K562 (cell line): ENCODE results near the gene DENND2A. TPM values are rescaled to one million over a fixed set of nuclear protein-coding genes. Genes with fewer than 3 reads are reported as not detected.

Source experiments
- ATAC-seq: fragments of 200-7000 bp; cut with Tn5 transposase; 3 replicates; pipeline ENCODE4 v1.9.1; 2020; ENCODE audit warnings: moderate library complexity
- BruUV-seq: library from RNA; stranded (reverse); fragments of 400-500 nt; replicated peaks from 2 replicates; lab custom pipeline; 2021; lab: Mats Ljungman, UMichigan
- CTCF ChIA-PET: fragments of 300-600 bp; formaldehyde crosslinking; extraction: SDS; loops from one replicate; lab custom pipeline; 2021; ENCODE audit warnings: low intra/inter-chr PET ratio; lab: Yijun Ruan, JAX
- POLR2A ChIA-PET: fragments of 300-600, 350-650 bp; sonication (Branson Sonifier 250); formaldehyde crosslinking; extraction: SDS; loops from one replicate; lab custom pipeline; 2021; ENCODE audit warnings: antibody characterized with exemption, inconsistent platforms; lab: Yijun Ruan, JAX
- DNase-seq, 4 experiments: peaks; one replicate each; pipeline versions ENCODE4 v3.0.0 to v3.0.0-alpha.2; 2011 to 2018; ENCODE audit warnings: low spot score in 3 of 4, mixed read lengths in 3 of 4; ENCODE audit errors: extremely low read depth in 1 of 4
- FAIRE-seq: peaks from 2 replicates; lab custom pipeline; 2011; peaks lifted over from hg19 to GRCh38; lab: Jason Lieb, UNC
- H2AFZ ChIP-seq: 2 replicates; pipeline ENCODE4 v1.6.0; 2011; ENCODE audit warnings: low read depth, low read length, control low read depth, inconsistent platforms
- H3K27ac ChIP-seq: fragments of 200-600 bp; 3 replicates; pipeline ENCODE4 v1.8.0; 2011; ENCODE audit warnings: low read depth, mild to moderate bottlenecking, control low read depth, inconsistent platforms, low read length, moderate library complexity, mixed read lengths; ENCODE audit errors: extremely low read depth
- H3K27me3 ChIP-seq, 2 experiments: fragments of 300-600 bp in 1 of 2; 2 replicates in 1 of 2; 3 replicates in 1 of 2; pipeline versions ENCODE4 v1.6.0 to v1.8.0; 2011; ENCODE audit warnings: inconsistent platforms in 2 of 2, low read length in 2 of 2, mild to moderate bottlenecking in 1 of 2, mixed read lengths in 1 of 2, moderate library complexity in 1 of 2; ENCODE audit not compliant: control insufficient read depth in 2 of 2, insufficient read depth in 2 of 2
- H3K36me3 ChIP-seq: fragments of 300-600 bp; 3 replicates; pipeline ENCODE4 v1.8.0; 2011; ENCODE audit warnings: mild to moderate bottlenecking, low read length, inconsistent platforms; ENCODE audit not compliant: control insufficient read depth, insufficient read depth
- H3K4me1 ChIP-seq, 2 experiments: fragments of 200-600 bp in 1 of 2; replicated peaks in 1 of 2; 2 replicates in 1 of 2; 3 replicates in 1 of 2; pipeline versions ENCODE4 v1.5.1 to v1.8.0; 2011; ENCODE audit warnings: inconsistent platforms in 2 of 2, low read length in 2 of 2, mild to moderate bottlenecking in 1 of 2, mixed read lengths in 1 of 2, moderate library complexity in 1 of 2; ENCODE audit not compliant: control insufficient read depth in 2 of 2, insufficient read depth in 2 of 2
- H3K4me2 ChIP-seq: 2 replicates; pipeline ENCODE4 v1.6.1; 2011; ENCODE audit warnings: low read length, control low read depth, inconsistent platforms, mixed read lengths; ENCODE audit not compliant: insufficient read depth
- H3K4me3 ChIP-seq: fragments of 200-600 bp; sonication (generic), shearing (Covaris generic); 2 replicates; pipeline ENCODE4 v1.5.1; 2016; ENCODE audit warnings: control low read depth, inconsistent platforms
- H3K79me2 ChIP-seq: fragments of 200-600 bp; 3 replicates; pipeline ENCODE4 v1.8.0; 2011; ENCODE audit warnings: low read length, inconsistent platforms; ENCODE audit not compliant: control insufficient read depth, insufficient read depth
- H3K9ac ChIP-seq, 2 experiments: 2 replicates each; pipeline versions ENCODE4 v1.6.0 to v1.6.1; 2011; ENCODE audit warnings: low read depth in 2 of 2, low read length in 2 of 2, control low read depth in 1 of 2, inconsistent platforms in 1 of 2, mild to moderate bottlenecking in 1 of 2, mixed read lengths in 1 of 2; ENCODE audit not compliant: insufficient read depth in 1 of 2
- H3K9me1 ChIP-seq: one replicate; pipeline ENCODE4 v1.6.0; 2011; ENCODE audit warnings: inconsistent platforms, mild to moderate bottlenecking, low read length, moderate library complexity; ENCODE audit not compliant: control insufficient read depth, insufficient read depth
- H3K9me3 ChIP-seq: replicated peaks from 2 replicates; pipeline ENCODE4 v1.5.1; 2011; ENCODE audit warnings: low read depth, low read length, inconsistent platforms; ENCODE audit not compliant: control insufficient read depth, insufficient read depth
- H4K20me1 ChIP-seq: replicated peaks from 2 replicates; pipeline ENCODE4 v1.6.1; 2011; ENCODE audit warnings: low read length, inconsistent platforms, mixed read lengths; ENCODE audit not compliant: control insufficient read depth, insufficient read depth
- GABPB1 ChIP-seq: sonication (generic); formaldehyde crosslinking; IDR thresholded peaks from 2 replicates; pipeline ENCODE4 v1.8.0; 2022; ENCODE audit warnings: mild to moderate bottlenecking, missing genetic modification reagents
- NR2C2 ChIP-seq, 2 experiments: fragments of 200-800 bp in 1 of 2; sonication (Bioruptor generic) in 1 of 2; sonication (generic) in 1 of 2; formaldehyde crosslinking in 1 of 2; IDR thresholded peaks; 2 replicates each; pipeline versions ENCODE4 v1.6.1 to v1.8.0; 2016 to 2022; ENCODE audit warnings: mild to moderate bottlenecking in 1 of 2, missing compliant biosample characterization in 1 of 2, missing genetic modification characterization in 1 of 2, missing genetic modification reagents in 1 of 2
- WGBS: fragments of 100-300 bp; shearing (Covaris generic); methylation state at CpG from one replicate; pipeline ENCODE4 v1.1.6; 2016; ENCODE audit warnings: low coverage, mixed read lengths; ENCODE audit not compliant: insufficient coverage; ENCODE audit errors: missing lambda C conversion rate; 5-methylcytosine and 5-hydroxymethylcytosine counted together
- in situ Hi-C: fragments of 300-500 bp; cut with MboI; formaldehyde crosslinking; loops from 4 replicates; pipeline ENCODE4 v1.15.0; 2018; ENCODE audit warnings: inconsistent platforms, mixed read lengths
- intact Hi-C: fragments of 100-400 bp; cut with micrococcal nuclease; formaldehyde crosslinking; loops from 2 replicates; pipeline ENCODE4 v1.14.2; 2022
- polyA plus RNA-seq, 8 experiments: library from polyadenylated mRNA; depleted of rRNA in 4 of 8; stranded (reverse) in 5 of 8; unstranded in 3 of 8; fragments of >200 nt; fragmentation: Nextera tagmentation in 2 of 8; fragmentation: Illumina TruSeq in 1 of 8; extraction: Ambion mirVana in 2 of 8; extraction: Trizol in 1 of 8; gene quantifications; 2 replicates each; pipeline versions ENCODE4 v1.2.1 to v1.2.3, GENCODE V29; 2011 to 2014; ENCODE audit warnings: inconsistent platforms in 1 of 8, missing spikeins in 1 of 8
- total RNA-seq, 7 experiments: library from RNA; depleted of rRNA in 6 of 7; stranded (reverse); fragments of >200 nt in 6 of 7; fragmentation: Illumina TruSeq in 2 of 7; extraction: Trizol in 2 of 7; gene quantifications; 2 replicates each; pipeline versions ENCODE4 v1.2.1 to v1.2.3, GENCODE V29; 2011 to 2021; ENCODE audit warnings: low replicate concordance in 1 of 7
- TF ChIP-seq, protein P1 (sequence below): fragments of 450-650 bp; IDR thresholded peaks from 2 replicates; pipeline ENCODE4 v1.6.1; 2017; ENCODE audit warnings: mild to moderate bottlenecking, moderate library complexity

DENND2A gene
- total and polyA plus RNA-seq, 9 of the 15 experiments (the other 6 are each of a cell fraction or from before 2014, with no cell fraction given) = not detected

DNA sequence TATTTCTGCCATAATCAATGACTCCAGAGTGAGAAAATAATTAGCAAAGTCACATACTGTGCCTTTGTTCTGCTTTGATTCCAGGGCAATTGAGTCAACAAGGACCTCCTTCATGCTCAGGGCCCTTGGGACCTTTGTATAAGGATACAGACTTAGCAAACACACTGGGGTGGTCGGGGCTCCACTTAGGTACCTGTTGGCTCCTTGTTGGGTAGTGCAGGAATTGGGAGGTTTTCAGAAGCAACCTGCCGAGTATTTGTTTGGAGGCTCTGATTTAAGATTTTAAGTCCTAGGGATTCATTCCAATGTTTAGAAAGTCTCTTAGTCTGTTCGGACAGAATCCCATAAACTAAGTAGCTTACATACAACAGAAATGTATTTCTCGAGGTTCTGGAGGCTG is 35.1 kb upstream of the DENND2A start:
- Histone ChIP-seq H3K27ac (no peak overlapping the region), H2AFZ (no peak overlapping the region), H3K79me2 (no peaks in the 10 kb centered on the region), H3K9ac (no peak overlapping the region; a peak in 1 of 4 replicates), H3K9me3 (no peaks in the 10 kb centered on the region), H3K4me1 (peaks cover 18 to 31% of the 10 kb centered on the region in 2 experiments; a peak in 4 of 5 replicates), H4K20me1 (no peaks in the 10 kb centered on the region), H3K36me3 (peaks cover 3% of the 10 kb centered on the region; the same call in 1 of the 3 replicates), H3K27me3 (no peaks in the 10 kb centered on the region)
- ATAC-seq (no peak), DNase-seq (no peak)
- no TSS peak for BruUV-seq
- 65% methylated on average over 4 of the region's 4 CpGs for WGBS
- ChIA-PET CTCF (no interaction called here), POLR2A (interaction anchor here (0.7 to 1.7 kb wide), 10 partner anchors 8 to 542 kb away, joined by 3 to 5 read pairs (median 4); partner anchors contain the start of genes BRAF and NDUFB2)
- in situ Hi-C loops (no loop called here), intact Hi-C loops (loop anchor here (1.0 to 10.0 kb wide), 5 partner anchors 136 to 859 kb away; no protein-coding TSS in a partner anchor)
- TF ChIP-seq, protein P1, sequence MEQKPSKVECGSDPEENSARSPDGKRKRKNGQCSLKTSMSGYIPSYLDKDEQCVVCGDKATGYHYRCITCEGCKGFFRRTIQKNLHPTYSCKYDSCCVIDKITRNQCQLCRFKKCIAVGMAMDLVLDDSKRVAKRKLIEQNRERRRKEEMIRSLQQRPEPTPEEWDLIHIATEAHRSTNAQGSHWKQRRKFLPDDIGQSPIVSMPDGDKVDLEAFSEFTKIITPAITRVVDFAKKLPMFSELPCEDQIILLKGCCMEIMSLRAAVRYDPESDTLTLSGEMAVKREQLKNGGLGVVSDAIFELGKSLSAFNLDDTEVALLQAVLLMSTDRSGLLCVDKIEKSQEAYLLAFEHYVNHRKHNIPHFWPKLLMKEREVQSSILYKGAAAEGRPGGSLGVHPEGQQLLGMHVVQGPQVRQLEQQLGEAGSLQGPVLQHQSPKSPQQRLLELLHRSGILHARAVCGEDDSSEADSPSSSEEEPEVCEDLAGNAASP = peak; percentile 13; the same call in 1 of the 2 replicates
- TF ChIP-seq GABPB1 (CRISPR knock-in tag) (no peak), NR2C2 (CRISPR knock-in tag; IDR thresholded peaks at IDR 0.05) (no peak), NR2C2 (tag; IDR thresholded peaks at IDR 0.05) (0 out of 2 replicates have a peak, but pooled peaks have one; percentile 52)
- TF ChIP-seq, all 486 proteins: peak for 2
- FAIRE-seq = no peak
- H3K4me2 ChIP-seq = no peak overlapping the region; the same call in 1 of the 2 replicates
- no peak overlapping the region for H3K4me3 ChIP-seq
- H3K9me1 ChIP-seq = no peaks in the 10 kb centered on the region
